Endothelial cell of hepatic sinusoid (primary cell): Measurements from ENCODE around the gene DOLK.

Source experiments
- in situ Hi-C: cut with HindIII; loops from 2 replicates; pipeline ENCODE4 v1.10.0; 2017; ENCODE audit warnings: low sequenced_read_pairs

Gene DOLK

DNA sequence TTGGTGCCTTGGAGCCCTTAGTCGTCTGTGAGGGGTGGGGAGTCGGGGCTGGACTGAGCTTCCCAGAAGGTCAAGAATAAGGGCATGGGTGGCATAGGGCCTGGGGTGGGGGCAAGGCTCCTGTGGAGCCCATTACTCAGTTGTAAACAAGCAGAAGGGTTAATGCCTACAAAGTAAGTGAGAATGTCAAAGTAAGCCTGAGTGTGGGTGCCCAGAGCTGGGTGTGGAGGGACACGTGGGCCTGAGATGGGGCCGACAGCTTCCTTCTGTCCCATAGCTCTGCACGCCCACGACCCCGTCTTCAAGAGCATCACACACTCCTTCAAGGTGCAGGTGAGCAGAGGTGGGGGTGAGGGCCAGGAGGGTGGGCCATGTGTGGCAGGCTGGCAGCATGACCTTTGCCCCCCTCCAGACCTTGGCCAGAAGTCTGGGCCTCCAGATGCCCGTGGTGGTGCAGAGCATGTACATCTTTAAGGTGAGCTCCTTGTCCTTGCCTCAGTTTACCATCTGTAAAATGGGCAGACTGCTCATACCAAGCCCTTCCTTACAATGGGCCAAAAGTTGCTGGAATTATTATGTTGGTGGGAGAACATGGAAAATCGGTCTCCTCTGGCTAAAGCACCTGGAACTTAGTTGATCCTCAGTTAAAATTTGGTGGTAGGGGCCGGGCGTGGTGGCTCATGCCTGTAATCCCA lies 11.1 kb downstream of the DOLK start:
- in situ Hi-C loops, result loop anchor here (10.0 kb wide), 1 partner anchor 98 kb away; the partner anchor contains the start of gene MIGA2

DNA sequence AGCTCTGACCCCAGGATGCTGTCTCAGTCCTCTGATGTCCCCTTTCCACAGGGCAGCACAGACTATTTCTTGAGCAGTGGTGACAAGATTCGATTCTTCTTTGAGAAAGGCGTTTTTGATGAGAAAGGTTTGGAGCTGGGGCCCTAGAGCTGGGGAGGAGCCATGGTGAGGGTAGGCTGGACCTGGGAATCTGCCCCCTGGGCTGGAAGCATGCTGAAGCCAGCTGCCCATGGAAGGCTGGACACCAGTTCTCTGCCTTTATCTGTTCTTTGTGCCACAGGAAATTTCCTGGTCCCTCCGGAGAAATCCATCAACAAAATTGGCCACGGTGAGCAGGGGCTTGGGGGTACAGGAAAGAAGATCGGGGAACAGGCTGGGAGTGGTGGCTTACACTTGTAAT lies 13.7 kb downstream of the DOLK start:
- in situ Hi-C loops, result loop anchor here (10.0 kb wide), 1 partner anchor 101 kb away; the partner anchor contains the start of gene MIGA2

DNA sequence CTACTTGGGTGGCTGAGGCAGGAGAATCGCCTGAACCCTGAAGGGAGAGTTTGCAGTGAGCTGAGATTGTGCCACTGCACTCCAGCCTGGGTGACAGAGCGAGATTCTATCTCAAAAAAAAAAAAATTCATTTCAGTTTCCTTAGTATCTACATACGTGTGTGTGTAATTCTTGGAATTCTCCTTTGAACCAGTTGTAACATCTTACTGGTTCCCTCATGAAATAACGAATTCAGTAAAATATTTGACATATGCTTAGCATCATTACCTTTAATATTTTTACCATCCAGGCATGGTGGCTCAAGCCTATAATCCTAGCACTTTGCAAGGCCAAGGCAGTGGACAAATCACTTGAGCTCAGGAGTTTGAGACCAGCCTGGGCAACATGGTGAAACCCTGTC lies 17.8 kb downstream of the DOLK start:
- in situ Hi-C loops, result no loop called here

DNA sequence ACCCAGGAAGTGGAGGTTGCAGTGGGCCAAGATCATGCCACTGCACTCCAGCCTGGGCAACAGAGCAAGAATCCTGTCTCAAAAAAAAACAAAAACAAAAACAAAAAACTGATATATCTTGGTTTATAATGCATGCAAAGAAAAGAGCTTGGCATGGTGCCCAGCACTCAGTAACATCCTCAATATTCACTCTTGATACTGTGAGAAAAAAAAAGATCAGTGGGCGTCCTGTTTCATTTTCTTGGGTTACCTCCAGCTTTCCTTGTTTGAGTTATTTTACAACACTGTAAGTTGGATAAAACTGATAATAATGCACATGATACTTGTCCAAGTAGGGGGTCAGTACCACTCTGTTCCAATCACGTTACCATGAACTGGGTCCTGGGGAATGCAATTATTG lies 18.8 kb downstream of the DOLK start:
- in situ Hi-C loops, result no loop called here

DNA sequence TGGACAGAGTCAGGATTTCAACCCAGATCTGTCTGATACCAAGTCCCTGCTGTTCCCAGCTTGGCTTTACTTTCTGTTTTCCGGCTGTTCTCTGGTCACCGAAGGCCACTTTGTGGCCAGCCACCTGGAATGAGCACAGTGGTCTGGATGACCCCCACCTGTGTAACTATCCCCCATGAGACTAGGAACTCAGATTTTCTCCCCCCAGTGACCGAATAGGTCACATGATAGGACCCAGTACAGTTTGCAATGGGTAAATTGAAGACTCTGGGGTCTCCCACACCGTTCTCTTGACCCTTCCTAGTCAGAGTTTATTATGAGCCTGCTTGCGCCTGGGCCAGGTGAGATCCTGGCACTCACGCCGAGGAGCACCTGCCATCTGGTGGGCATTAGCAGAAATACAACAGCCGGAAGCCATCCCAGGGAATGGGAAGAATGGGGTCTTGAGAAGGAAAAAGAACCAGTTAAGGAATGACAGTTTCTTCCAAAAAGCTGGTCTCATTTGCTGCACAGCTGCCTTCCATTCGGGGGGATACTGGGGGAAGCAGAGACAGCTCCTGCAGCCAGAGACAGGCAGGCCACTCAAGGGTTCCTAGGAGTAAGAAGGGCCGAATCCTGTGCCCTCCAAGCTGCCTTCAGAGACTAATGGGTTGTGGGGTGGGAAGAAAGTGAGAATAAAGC lies 19.5 kb downstream of the DOLK start:
- in situ Hi-C loops, result no loop called here

DNA sequence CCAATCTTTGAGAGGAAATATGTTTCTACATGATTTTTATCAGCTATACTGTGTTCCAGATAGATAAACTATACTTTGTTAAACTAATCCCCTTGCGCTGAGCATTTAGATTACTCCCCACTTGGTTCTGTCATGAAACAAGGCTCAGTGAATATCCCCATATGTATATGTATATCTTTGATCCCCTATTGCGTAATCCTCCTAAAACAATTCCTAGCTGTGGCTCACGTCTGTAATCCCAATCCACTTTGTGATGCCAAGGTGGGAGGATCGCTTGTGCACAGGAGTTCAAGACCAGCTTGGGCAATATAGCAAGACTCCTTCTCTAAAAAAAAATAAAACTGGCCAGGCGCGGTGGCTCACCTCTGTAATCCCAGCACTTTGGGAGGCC lies 23.9 kb downstream of the DOLK start:
- in situ Hi-C loops, result no loop called here

DNA sequence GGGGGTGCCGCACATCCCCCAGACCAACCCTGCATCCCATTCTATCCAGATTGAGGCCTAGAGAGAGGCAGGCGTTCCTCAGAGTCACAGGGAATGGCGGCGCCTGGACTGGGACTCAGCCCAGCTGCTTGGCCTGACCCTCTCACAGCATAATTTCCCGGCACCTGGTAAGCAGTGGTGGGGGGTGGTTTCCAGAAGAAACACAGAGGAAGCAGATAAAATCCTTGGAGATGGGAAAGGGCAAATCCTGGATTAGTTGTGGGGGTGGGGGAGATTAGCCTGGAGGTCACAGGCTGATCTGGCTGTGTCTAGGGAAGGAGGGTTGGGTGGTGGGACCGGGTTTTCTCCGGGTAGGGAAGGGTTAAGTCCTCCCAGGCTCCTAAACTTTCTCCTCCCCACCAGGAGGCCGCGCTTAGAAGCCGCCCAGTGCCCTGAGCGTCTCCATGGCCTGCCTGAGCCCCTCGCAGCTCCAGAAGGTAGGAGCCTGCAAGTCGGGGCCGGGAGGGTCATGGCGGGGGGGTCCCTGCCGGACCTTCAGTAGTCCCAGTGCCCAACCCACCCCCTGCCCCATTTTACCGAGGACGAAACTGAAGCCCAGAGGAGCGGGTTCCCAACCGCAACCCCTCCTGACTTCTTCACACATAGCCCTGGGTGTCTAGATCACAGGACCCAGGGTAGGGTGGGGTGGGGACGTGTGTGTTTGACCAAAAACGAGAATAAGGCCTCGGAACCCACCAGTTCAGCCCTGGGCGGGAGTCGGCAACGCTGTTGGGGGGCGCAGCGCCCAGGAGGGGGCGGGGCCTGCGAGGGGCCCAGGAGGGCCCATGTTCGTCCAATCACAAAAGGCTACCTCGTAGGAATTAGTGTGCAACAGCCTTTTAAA lies 25.3 kb downstream of the DOLK start:
- in situ Hi-C loops, result no loop called here

DNA sequence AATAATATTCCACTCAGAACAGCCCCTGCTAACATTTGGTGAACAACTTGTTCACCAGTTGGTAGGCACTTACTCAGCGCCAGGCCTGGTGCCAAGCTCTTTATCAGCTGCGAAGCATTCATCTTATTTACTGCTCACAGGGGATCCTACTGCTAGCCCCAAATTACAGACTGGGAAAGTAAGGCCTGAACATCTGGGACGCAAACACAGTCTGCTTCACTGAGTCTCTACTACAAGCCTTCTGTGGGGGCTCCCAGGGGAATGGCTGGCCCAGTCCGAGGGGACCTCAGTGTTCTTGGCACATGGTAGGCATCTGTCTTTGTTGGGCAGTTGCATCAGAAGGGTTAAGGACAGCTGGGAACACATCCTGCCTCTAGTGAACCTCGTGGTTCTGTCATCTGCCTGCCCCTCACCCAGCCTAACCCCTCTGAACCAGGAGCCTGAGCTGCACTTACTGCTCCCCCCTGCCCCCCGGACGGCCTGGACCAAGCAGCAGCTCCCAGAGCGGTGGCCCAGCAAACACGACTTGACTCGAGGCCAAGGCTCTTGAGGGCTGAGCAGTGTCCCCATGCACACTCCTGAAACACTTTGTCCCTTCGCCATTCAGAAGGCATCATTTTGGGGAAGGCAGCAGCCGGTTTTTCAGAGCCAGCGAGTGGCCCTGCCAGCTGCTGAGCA lies 26.9 kb downstream of the DOLK start, which contains the start of gene PHYHD1:
Gene PHYHD1, plus strand, starts transcription at position 602 of the 678 bp plus-strand sequence. CDS start 1,342 bp downstream, outside the sequence.
- in situ Hi-C loops, result no loop called here

DNA sequence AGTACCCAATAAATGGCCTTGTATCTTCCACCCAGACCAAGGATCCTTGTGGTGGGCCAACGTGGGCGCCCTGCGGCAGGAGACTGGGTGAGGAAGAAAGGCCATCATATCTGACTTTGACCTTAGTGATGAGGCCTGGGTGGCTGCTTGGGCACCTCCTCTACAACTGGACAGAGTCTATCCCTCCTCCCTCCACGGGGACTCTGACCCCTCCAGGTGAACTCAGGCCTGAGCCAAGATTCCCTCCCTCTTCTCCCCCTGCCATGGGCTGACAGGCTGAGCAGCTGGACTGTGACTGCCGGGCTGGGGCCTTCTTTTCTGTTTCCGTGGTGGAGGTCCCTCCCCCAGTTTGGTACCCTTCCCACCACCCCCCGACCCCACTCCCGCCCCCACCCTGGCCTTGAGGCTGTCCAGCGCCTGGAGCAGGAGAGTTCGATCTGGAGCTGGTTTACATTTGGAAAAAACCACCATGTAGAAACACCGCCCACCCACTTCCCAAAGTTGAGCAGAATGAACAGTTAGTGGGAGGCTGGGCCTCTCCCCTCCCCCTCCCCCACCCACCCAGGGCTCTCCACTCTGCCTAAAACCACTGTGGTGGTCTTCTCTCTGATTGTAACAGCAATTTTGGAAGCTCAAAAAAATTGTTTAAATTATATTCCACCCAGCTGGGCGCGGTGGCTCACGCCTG lies 27.9 kb downstream of the DOLK start:
- in situ Hi-C loops, result no loop called here

DNA sequence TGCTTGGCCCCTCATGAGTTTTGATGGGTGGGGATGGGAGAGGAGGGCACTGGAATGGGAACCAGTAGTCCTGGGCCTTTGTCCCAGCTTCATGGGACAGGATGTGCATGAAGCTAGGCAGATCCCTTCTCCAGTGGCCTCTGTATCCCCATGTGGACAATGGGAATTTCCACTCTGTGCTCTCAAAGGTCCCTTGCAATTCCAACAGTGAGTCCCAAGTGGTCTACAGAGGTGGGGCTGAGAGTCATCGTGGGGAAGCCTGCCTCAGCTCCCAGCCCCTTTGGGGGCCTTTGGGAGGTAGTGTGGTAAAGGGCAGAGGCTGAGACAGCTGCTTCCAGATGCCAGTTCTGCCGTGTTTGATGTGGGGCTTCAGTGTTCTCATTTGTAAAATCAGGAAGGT lies 28.5 kb downstream of the DOLK start:
- in situ Hi-C loops, result no loop called here

DNA sequence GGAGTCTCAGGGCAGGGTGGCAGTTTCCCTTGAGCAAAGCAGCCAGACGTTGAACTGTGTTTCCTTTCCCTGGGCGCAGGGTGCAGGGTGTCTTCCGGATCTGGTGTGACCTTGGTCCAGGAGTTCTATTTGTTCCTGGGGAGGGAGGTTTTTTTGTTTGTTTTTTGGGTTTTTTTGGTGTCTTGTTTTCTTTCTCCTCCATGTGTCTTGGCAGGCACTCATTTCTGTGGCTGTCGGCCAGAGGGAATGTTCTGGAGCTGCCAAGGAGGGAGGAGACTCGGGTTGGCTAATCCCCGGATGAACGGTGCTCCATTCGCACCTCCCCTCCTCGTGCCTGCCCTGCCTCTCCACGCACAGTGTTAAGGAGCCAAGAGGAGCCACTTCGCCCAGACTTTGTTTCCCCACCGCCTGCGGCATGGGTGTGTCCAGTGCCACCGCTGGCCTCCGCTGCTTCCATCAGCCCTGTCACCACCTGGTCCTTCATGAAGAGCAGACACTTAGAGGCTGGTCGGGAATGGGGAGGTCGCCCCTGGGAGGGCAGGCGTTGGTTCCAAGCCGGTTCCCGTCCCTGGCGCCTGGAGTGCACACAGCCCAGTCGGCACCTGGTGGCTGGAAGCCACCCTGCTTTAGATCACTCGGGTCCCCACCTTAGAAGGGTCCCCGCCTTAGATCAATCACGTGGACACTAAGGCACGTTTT lies 30.1 kb downstream of the DOLK start:
- in situ Hi-C loops, result no loop called here

DNA sequence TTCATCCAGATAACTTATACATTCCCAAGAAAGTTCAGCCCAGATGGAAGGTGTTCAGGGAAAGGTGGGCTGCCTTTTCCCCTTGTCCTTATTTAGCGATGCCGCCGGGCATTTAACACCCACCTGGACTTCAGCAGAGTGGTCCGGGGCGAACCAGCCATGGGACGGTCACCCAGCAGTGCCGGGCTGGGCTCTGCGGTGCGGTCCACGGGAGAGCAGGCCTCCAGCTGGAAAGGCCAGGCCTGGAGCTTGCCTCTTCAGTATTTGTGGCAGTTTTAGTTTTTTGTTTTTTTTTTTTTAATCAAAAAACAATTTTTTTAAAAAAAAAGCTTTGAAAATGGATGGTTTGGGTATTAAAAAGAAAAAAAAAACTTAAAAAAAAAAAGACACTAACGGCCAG lies 30.7 kb downstream of the DOLK start:
- in situ Hi-C loops, result no loop called here

DNA sequence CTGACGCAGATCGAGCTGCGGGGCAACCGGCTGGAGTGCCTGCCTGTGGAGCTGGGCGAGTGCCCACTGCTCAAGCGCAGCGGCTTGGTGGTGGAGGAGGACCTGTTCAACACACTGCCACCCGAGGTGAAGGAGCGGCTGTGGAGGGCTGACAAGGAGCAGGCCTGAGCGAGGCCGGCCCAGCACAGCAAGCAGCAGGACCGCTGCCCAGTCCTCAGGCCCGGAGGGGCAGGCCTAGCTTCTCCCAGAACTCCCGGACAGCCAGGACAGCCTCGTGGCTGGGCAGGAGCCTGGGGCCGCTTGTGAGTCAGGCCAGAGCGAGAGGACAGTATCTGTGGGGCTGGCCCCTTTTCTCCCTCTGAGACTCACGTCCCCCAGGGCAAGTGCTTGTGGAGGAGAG lies 31.2 kb downstream of the DOLK start:
- in situ Hi-C loops, result no loop called here

DNA sequence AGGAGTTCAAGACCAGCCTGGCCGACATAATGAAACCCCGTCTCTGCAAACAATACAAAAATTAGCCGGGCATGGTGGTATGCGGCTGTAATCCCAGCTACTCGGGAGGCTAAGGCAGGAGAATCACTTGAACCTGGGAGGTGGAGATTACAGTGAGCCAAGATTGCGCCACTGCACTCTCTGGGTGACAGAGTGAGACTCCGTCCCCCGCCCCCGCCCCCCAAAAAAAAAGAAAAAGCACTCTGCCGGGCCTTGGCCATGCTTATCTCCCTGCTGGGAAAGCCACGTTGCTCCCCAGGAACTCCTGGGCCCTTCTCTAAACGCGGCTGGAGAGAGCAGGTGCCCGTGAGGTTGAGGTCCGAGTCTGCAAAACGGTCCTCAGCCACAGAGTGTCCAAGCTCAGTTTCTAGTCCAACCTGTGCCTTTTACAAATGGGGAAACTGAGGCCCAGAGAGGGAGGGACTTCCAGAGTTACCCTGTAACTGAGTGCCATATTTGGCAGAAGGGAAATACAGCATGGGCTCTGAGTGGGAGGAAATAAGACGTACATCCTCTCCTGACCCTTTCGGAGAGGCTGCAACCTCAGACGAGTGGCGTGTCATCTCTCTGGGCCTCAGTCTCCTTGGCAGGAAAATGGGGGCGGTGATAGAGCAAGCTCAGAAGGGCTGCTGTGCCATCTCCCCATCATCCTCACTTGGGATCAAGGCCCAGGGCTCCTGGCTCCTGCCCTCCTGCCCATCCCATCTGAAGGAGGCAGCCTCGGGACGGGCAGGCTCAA lies 33.2 kb downstream of the DOLK start:
- in situ Hi-C loops, result no loop called here

DNA sequence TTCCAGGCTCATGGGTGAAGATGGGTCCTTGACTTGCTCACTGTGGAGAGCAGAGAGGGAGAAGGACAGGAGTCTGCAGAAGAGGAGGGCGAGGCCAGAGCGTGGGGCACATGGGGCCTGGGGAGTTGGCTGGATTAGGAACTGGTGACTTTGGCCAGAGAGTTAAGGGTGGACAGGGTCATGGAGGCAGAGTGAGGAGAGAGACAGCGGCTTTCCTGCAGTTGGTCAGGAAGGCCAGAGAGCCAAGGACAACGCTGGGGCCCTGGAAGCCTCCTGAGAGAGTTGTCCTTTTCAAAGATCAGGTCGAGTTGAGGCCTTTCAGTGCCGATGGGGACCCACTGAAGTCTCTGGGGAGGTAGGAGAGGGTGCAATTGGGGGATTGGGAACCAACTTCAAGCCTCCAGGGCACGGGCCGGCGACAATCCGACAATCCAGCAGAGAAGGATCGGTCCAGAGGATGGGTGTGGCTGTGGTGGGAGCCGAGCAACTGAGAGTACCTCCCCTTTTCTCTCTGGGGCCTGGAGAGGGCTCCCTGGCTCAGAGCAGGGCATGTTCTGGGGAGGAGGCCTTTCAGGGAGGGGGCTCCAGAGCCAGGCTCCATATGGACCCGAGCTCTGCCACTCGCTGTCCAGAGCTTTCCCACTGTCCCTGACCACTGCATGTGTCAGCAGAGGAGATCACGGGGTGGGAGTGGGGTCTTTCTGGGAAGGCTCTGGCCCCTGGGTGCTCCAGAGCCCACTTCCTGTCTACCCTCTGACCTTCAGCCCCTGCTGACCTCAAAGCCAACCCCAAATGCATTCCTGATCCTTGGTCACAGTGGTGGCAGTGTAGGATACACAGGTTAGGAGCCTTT lies 34.1 kb downstream of the DOLK start:
- in situ Hi-C loops, result no loop called here

DNA sequence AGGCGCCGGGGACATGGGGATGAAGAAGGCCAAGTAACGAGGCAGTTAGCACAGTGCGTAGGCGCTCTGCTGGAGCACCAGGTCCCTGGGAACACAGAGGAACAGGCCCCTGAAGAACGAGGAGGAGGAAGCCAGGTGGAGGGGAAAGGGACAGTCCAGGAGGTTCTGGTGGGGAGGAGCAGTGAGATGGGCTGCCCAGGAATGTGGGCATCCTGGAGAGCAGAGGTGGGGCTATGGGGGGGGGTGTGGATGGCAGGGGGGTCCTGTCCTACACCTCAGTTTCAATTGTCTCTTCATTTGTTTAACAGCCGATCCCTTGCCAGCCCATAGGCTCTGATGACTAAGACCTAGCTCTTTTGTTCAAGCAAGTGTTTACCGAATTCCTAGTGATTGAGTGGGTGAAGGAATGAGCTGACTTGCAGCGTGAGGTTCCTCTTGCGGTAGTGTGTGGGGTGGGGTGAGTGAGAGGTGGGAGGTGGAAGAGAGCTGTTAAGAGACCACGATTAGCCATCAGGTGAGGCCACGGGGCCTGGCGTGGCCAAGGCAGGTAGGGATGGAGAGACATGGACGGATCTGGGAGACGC lies 35.0 kb downstream of the DOLK start:
- in situ Hi-C loops, result no loop called here

DNA sequence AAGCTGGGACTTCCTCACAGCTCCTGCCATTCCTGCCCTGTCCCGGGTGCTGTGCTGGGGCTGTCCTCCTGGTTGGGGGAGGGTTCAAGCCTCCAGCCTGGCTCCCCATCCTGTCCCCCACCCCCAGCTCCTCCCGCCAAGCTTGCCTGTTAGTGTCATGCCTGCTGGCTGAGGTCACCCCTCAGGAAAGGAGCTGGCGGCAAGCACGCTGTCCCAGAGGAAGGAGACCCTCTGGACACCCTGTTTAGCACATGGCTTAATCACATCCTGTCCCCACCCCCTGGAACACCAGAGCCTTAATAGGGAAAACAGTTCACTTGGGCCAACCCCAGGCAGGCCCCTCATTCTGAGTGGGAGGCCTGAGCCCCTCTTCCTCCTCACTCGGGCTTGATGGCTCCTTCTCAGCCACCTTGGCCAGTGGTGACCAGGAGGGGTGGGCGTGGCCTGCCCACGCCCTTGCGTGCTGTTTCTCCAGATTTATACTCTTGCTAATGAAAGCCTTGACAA lies 35.8 kb downstream of the DOLK start:
- in situ Hi-C loops, result no loop called here

DNA sequence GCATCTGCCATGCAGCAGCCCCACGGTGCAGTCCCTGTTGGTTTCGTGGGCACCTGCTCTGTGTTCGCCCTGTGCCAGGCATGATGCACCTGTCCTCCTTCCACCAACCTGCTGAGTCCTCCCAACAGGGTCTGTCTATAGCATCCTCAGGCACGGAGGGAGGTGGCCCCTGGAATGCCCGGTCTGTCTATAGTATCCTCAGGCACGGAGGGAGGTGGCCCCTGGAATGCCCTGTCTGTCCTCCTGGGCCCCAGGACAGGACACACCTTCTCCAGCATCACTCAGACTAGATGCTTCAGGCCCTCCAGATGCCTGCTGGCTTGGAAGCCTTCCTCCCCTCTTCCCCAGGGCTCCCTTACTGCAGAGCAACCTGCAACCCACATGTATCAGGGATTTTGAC lies 36.5 kb downstream of the DOLK start:
- in situ Hi-C loops, result no loop called here
